OCI-LY1 (cell line): Measurements from ENCODE around the gene CTSE.

ENCODE experiments used
- H2AFZ ChIP-seq: fragments of 200-600 bp; sonication (generic), shearing (Covaris generic); 2 replicates; pipeline ENCODE4 v1.6.0; 2014; ENCODE audit warnings: antibody characterized with exemption, mild to moderate bottlenecking, low read length
- H3F3A ChIP-seq: fragments of 200-600 bp; sonication (generic), shearing (Covaris generic); 2 replicates; pipeline ENCODE4 v1.6.0; 2014; ENCODE audit warnings: mild to moderate bottlenecking, antibody characterized with exemption, low read length, moderate library complexity; ENCODE audit not compliant: insufficient read depth
- H3K27ac ChIP-seq: fragments of 200-600 bp; sonication (generic); 2 replicates; pipeline ENCODE4 v1.5.1; 2014; ENCODE audit warnings: low read length, mixed run types, mild to moderate bottlenecking, low read depth; ENCODE audit not compliant: poor library complexity, severe bottlenecking
- H3K27me3 ChIP-seq: fragments of 200-600 bp; sonication (generic); 2 replicates; pipeline ENCODE4 v1.6.0; 2014; ENCODE audit warnings: antibody characterized with exemption, mild to moderate bottlenecking, low read length, moderate library complexity; ENCODE audit not compliant: insufficient read depth
- H3K36me3 ChIP-seq: fragments of 200-600 bp; sonication (generic); 2 replicates; pipeline ENCODE4 v1.6.1; 2014; ENCODE audit warnings: mild to moderate bottlenecking, antibody characterized with exemption, low read length, moderate library complexity, mixed read lengths; ENCODE audit not compliant: insufficient read depth
- H3K4me1 ChIP-seq: fragments of 200-600 bp; sonication (generic); 2 replicates; pipeline ENCODE4 v1.5.1; 2014; ENCODE audit warnings: mild to moderate bottlenecking, low read length, moderate library complexity; ENCODE audit not compliant: insufficient read depth, severe bottlenecking
- H3K4me2 ChIP-seq: fragments of 200-600 bp; sonication (generic), shearing (Covaris generic); 2 replicates; pipeline ENCODE4 v1.6.1; 2014; ENCODE audit warnings: low read length
- H3K4me3 ChIP-seq: fragments of 200-600 bp; sonication (generic); 2 replicates; pipeline ENCODE4 v1.5.1; 2014; ENCODE audit warnings: low read length, low read depth, mild to moderate bottlenecking, mixed read lengths; ENCODE audit not compliant: poor library complexity, severe bottlenecking
- H3K79me2 ChIP-seq: fragments of 200-600 bp; shearing (Covaris generic); 2 replicates; pipeline ENCODE4 v1.6.1; 2016; ENCODE audit warnings: mixed run types, low read length, mixed read lengths; ENCODE audit not compliant: insufficient read depth
- H3K9ac ChIP-seq: fragments of 200-600 bp; sonication (generic), shearing (Covaris generic); 2 replicates; pipeline ENCODE4 v1.6.1; 2014; ENCODE audit warnings: mild to moderate bottlenecking, low read length, mixed read lengths
- H3K9me2 ChIP-seq: fragments of 200-600 bp; sonication (generic), shearing (Covaris generic); 2 replicates; pipeline ENCODE4 v1.6.1; 2014; ENCODE audit warnings: low read depth, mild to moderate bottlenecking, low read length, mixed read lengths
- H3K9me3 ChIP-seq: fragments of 200-600 bp; shearing (Covaris generic); 2 replicates; pipeline ENCODE4 v1.6.1; 2014; ENCODE audit warnings: low read length, mixed read lengths
- H4K20me1 ChIP-seq: fragments of 200-600 bp; sonication (generic), shearing (Covaris generic); 2 replicates; pipeline ENCODE4 v1.6.0; 2016; ENCODE audit warnings: mild to moderate bottlenecking, low read length; ENCODE audit not compliant: insufficient read depth
- CTCF ChIP-seq: fragments of 200-600 bp; sonication (generic), shearing (Covaris generic); IDR thresholded peaks from 2 replicates; pipeline ENCODE4 v1.5.1; 2017; ENCODE audit warnings: mild to moderate bottlenecking, antibody characterized with exemption, low read length, moderate library complexity, mixed read lengths
- EZH2 ChIP-seq: fragments of 200-600 bp; sonication (generic), shearing (Covaris generic); IDR thresholded peaks from 2 replicates; pipeline ENCODE4 v1.8.0; 2017; ENCODE audit warnings: borderline replicate concordance, mixed run types, mild to moderate bottlenecking, antibody characterized with exemption, low read length, moderate library complexity, mixed read lengths

Gene CTSE

GRCh38 chr1:206049293-206049692 lies 25.6 kb upstream of the CTSE start:
- no peaks in the 10 kb centered on the region for H4K20me1 ChIP-seq
- no peak overlapping the region for H3K4me2 ChIP-seq
- no peak overlapping the region for H3K9ac ChIP-seq
- TF ChIP-seq CTCF (no peak), EZH2 (no peak)
- no peak overlapping the region for H2AFZ ChIP-seq
- H3K27me3 ChIP-seq = no peaks in the 10 kb centered on the region
- peaks cover 79% of the 10 kb centered on the region for H3K4me1 ChIP-seq
- no peaks in the 10 kb centered on the region for H3K36me3 ChIP-seq
- peaks cover 6% of the 10 kb centered on the region; the same call in 1 of the 2 replicates for H3K79me2 ChIP-seq
- peaks cover 7% of the 10 kb centered on the region; the same call in 1 of the 2 replicates for H3F3A ChIP-seq
- no peak overlapping the region for H3K4me3 ChIP-seq
- H3K9me3 ChIP-seq = no peaks in the 10 kb centered on the region
- H3K27ac ChIP-seq = peak overlapping the region; percentile 89
- no peaks in the 10 kb centered on the region for H3K9me2 ChIP-seq

GRCh38 chr1:206048582-206048981 lies 24.9 kb upstream of the CTSE start:
- Histone ChIP-seq H3K4me2 (no peak overlapping the region), H2AFZ (no peak overlapping the region), H3K79me2 (no peaks in the 10 kb centered on the region), H3K9me3 (no peaks in the 10 kb centered on the region), H3K9ac (no peak overlapping the region), H3K4me3 (no peak overlapping the region), H3K36me3 (no peaks in the 10 kb centered on the region), H4K20me1 (no peaks in the 10 kb centered on the region), H3K9me2 (no peaks in the 10 kb centered on the region), H3F3A (peaks cover 7% of the 10 kb centered on the region; the same call in 1 of the 2 replicates), H3K27me3 (no peaks in the 10 kb centered on the region), H3K4me1 (peaks cover 75% of the 10 kb centered on the region), H3K27ac (peak overlapping the region; percentile 89)
- TF ChIP-seq CTCF (no peak), EZH2 (no peak)

GRCh38 chr1:206047271-206047670 lies 23.6 kb upstream of the CTSE start:
- Histone ChIP-seq H3K27me3 (no peaks in the 10 kb centered on the region), H3K9ac (no peak overlapping the region), H3K79me2 (no peaks in the 10 kb centered on the region), H3K27ac (peak overlapping the region; percentile 29), H3K4me3 (no peak overlapping the region), H2AFZ (no peak overlapping the region), H4K20me1 (no peaks in the 10 kb centered on the region), H3K4me2 (0 out of 2 replicates have a peak overlapping the region, but pooled peaks have one; percentile 1), H3K9me2 (no peaks in the 10 kb centered on the region), H3K9me3 (no peaks in the 10 kb centered on the region), H3K4me1 (peaks cover 70% of the 10 kb centered on the region), H3K36me3 (no peaks in the 10 kb centered on the region), H3F3A (peaks cover 7% of the 10 kb centered on the region; the same call in 1 of the 2 replicates)
- TF ChIP-seq EZH2 (no peak), CTCF (no peak)
